ENCODE results near the gene GPER1.
"Not testable (repeated sequence)": the region's sequence is repeated elsewhere in the genome, so short reads cannot be mapped to it uniquely, and the experiment has no call there.

GPER1 gene

GRCh38 chr7:1071731-1072254 lies 16.1 kb upstream of the GPER1 start:
- no peak for DNase-seq

- DNase-seq = no peak
Measured at GRCh38 chr7:1073142-1073977, 14.6 kb upstream of the GPER1 start.

- not testable (repeated sequence) for DNase-seq
Measured at GRCh38 chr7:1074018-1074417, 13.9 kb upstream of the GPER1 start.

GRCh38 chr7:1074593-1075431 lies 13.1 kb upstream of the GPER1 start:
- no peak for DNase-seq

GRCh38 chr7:1076184-1077072 lies 11.5 kb upstream of the GPER1 start:
- no peak for DNase-seq

GRCh38 chr7:1078519-1078918 lies 9.4 kb upstream of the GPER1 start:
- no peak for DNase-seq

- DNase-seq = no peak
Measured at GRCh38 chr7:1078985-1079384, 8.9 kb upstream of the GPER1 start.

- no peak for DNase-seq
Measured at GRCh38 chr7:1079546-1079945, 8.4 kb upstream of the GPER1 start.

- no peak for DNase-seq
Measured at GRCh38 chr7:1080252-1080920, 7.5 kb upstream of the GPER1 start.

- no peak for DNase-seq
Measured at GRCh38 chr7:1080921-1081255, 7.0 kb upstream of the GPER1 start.

GRCh38 chr7:1081336-1081735 lies 6.6 kb upstream of the GPER1 start:
- DNase-seq = no peak

GRCh38 chr7:1081931-1082401 lies 5.9 kb upstream of the GPER1 start:
- DNase-seq = no peak

- DNase-seq = no peak
Measured at GRCh38 chr7:1083729-1084657, 3.9 kb upstream of the GPER1 start.

GRCh38 chr7:1085266-1085665 lies 2.6 kb upstream of the GPER1 start:
- no peak for DNase-seq

- no peak for DNase-seq
Measured at GRCh38 chr7:1085910-1086421, 1.9 kb upstream of the GPER1 start.

GRCh38 chr7:1086588-1087464 lies 1.1 kb upstream of the GPER1 start:
- DNase-seq = no peak

- no peak for DNase-seq
Measured at GRCh38 chr7:1087465-1087814, 473 bp upstream of the GPER1 start.

- no peak for DNase-seq
Measured at GRCh38 chr7:1090236-1090635, 2.3 kb downstream of the GPER1 start.

GRCh38 chr7:1090686-1091643 lies 3.1 kb downstream of the GPER1 start:
- DNase-seq = no peak

Data from SIG-M5 (cell line).